ENCODE results near the gene OSGEP.

The OSGEP gene

DNA sequence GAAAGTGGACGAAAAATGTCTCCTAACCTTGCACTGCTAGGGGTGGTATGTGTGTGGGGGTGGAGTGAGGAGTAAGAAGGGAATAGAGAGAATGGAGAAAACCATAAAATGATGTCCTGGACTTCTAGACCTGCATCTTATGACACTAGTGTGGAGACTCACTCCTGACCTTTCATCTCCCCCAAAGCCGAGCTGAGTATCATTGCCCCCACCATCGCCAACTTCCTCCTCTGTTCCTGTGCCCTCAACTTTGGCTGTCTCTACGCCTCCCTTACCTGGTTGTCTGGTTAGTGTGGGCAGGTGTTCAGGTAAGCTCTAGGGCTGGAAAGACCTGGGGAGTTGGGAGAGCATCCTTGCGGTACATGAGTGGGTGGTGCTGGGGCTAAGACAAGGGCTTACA lies 14.1 kb downstream of the OSGEP start:
- Histone ChIP-seq H3K9me3 (ENCODE audit: control insufficient read depth, insufficient read depth, low read depth, low read length) (no peaks in the 10 kb centered on the region), H3K4me1 (ENCODE audit: control insufficient read depth, insufficient read depth, low read length) (no peaks in the 10 kb centered on the region), H3K27ac (ENCODE audit: extremely low read depth, low read depth, low read length) (no peak overlapping the region), H3K4me3 (ENCODE audit: low read depth, low read length) (no peak overlapping the region), H3K36me3 (ENCODE audit: control insufficient read depth in 2 of 2, insufficient read depth in 1 of 2, low read length in 2 of 2) (peaks cover 0 to 13% of the 10 kb centered on the region in 2 experiments; a peak in 2 of 3 replicates)
- CTCF ChIA-PET: interaction anchor here (0.7 kb wide), 1 partner anchor 26 kb away, joined by 3 read pairs; no protein-coding TSS in a partner anchor
- TF ChIP-seq, protein P1, sequence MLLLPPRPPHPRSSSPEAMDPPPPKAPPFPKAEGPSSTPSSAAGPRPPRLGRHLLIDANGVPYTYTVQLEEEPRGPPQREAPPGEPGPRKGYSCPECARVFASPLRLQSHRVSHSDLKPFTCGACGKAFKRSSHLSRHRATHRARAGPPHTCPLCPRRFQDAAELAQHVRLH (tag by site-specific recombination; IDR thresholded peaks at IDR 0.05): no peak
- no peak for TF ChIP-seq ZXDB (tag by site-specific recombination; IDR thresholded peaks at IDR 0.05)
- TF ChIP-seq ZNF610 (tag by site-specific recombination; IDR thresholded peaks at IDR 0.05; ENCODE audit: borderline replicate concordance): no peak
- TF ChIP-seq, protein P2, sequence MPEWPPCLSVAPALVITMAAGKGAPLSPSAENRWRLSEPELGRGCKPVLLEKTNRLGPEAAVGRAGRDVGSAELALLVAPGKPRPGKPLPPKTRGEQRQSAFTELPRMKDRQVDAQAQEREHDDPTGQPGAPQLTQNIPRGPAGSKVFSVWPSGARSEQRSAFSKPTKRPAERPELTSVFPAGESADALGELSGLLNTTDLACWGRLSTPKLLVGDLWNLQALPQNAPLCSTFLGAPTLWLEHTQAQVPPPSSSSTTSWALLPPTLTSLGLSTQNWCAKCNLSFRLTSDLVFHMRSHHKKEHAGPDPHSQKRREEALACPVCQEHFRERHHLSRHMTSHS (tag by site-specific recombination; IDR thresholded peaks at IDR 0.05): no peak
- TF ChIP-seq, protein P3, sequence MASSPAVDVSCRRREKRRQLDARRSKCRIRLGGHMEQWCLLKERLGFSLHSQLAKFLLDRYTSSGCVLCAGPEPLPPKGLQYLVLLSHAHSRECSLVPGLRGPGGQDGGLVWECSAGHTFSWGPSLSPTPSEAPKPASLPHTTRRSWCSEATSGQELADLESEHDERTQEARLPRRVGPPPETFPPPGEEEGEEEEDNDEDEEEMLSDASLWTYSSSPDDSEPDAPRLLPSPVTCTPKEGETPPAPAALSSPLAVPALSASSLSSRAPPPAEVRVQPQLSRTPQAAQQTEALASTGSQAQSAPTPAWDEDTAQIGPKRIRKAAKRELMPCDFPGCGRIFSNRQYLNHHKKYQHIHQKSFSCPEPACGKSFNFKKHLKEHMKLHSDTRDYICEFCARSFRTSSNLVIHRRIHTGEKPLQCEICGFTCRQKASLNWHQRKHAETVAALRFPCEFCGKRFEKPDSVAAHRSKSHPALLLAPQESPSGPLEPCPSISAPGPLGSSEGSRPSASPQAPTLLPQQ (tag by site-specific recombination; IDR thresholded peaks at IDR 0.05): no peak
- TF ChIP-seq YY2 (tag by site-specific recombination; IDR thresholded peaks at IDR 0.05): no peak
- TF ChIP-seq ZNF830 (tag by site-specific recombination; IDR thresholded peaks at IDR 0.05; ENCODE audit: low read depth): no peak
- POLR2A ChIA-PET: interaction anchor here (1.0 kb wide), 1 partner anchor 29 kb away, joined by 3 read pairs; no protein-coding TSS in a partner anchor

DNA sequence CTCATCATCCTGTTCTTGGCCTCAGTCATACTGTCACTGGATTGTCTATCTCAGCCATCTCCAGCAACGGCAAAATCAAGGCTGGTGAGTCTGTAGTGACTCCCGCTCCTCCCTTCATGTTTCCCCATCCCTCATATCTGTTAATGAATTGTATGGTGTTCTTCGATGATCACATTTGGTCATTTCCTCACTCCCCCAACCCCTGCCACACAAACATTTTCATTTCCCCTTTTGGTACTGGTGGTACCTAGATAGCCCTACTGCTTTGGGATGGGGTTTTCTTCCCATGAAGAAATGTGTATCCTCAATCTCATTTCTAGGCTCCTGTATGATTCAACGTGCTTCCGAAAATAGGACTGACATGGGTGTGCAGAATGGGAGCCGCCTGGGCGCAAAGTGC lies 15.9 kb downstream of the OSGEP start:
- H3K4me1 ChIP-seq (ENCODE audit: control insufficient read depth, insufficient read depth, low read length): no peaks in the 10 kb centered on the region
- ChIA-PET CTCF (no interaction called here), POLR2A (no interaction called here)
- TF ChIP-seq ZNF146 (tag by site-specific recombination; IDR thresholded peaks at IDR 0.05): no peak
- TF ChIP-seq ZNF211 (tag by site-specific recombination; IDR thresholded peaks at IDR 0.05; ENCODE audit: low read depth): no peak
- TF ChIP-seq ZNF2 (tag by site-specific recombination; IDR thresholded peaks at IDR 0.05): no peak
- TF ChIP-seq SALL2 (tag by site-specific recombination; IDR thresholded peaks at IDR 0.05; ENCODE audit: borderline replicate concordance): no peak
- TF ChIP-seq ZFP41 (tag by site-specific recombination; IDR thresholded peaks at IDR 0.05; ENCODE audit: borderline replicate concordance): no peak
- TF ChIP-seq, protein P4, sequence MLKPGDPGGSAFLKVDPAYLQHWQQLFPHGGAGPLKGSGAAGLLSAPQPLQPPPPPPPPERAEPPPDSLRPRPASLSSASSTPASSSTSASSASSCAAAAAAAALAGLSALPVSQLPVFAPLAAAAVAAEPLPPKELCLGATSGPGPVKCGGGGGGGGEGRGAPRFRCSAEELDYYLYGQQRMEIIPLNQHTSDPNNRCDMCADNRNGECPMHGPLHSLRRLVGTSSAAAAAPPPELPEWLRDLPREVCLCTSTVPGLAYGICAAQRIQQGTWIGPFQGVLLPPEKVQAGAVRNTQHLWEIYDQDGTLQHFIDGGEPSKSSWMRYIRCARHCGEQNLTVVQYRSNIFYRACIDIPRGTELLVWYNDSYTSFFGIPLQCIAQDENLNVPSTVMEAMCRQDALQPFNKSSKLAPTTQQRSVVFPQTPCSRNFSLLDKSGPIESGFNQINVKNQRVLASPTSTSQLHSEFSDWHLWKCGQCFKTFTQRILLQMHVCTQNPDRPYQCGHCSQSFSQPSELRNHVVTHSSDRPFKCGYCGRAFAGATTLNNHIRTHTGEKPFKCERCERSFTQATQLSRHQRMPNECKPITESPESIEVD (tag by site-specific recombination; IDR thresholded peaks at IDR 0.05): no peak
- no peak for TF ChIP-seq ZNF416 (tag by site-specific recombination; IDR thresholded peaks at IDR 0.05)
- no peak for TF ChIP-seq ZFP37 (tag by site-specific recombination; IDR thresholded peaks at IDR 0.05)
- TF ChIP-seq ZNF324 (tag by site-specific recombination; IDR thresholded peaks at IDR 0.05): no peak
- TF ChIP-seq WT1 (tag by site-specific recombination; IDR thresholded peaks at IDR 0.05): no peak
- no peaks in the 10 kb centered on the region for H3K36me3 ChIP-seq (ENCODE audit: control insufficient read depth in 2 of 2, insufficient read depth in 1 of 2, low read length in 2 of 2)
- no peak overlapping the region for H3K4me3 ChIP-seq (ENCODE audit: low read depth, low read length)
- H3K27ac ChIP-seq (ENCODE audit: extremely low read depth, low read depth, low read length): no peak overlapping the region
- no peaks in the 10 kb centered on the region for H3K9me3 ChIP-seq (ENCODE audit: control insufficient read depth, insufficient read depth, low read depth, low read length)

DNA sequence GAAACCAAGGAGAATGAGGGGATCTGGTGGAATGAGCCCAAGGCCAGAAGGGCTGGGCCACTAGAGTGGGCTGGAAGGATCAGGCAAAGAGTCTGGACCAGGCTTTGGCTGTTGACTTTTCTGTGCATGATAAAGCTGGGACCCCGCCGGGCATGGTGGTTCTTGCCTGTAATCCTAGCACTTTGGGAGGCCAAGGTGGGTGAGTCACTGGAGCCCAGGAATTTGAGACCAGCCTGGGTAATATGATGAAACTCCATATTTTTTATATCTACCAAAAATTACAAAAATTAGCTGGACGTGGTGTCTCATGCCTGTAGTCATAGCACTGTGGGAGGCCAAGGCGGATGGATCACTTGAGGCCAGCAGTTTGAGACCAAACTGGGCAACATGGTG lies 18.3 kb downstream of the OSGEP start:
- ChIA-PET CTCF (interaction anchor here (0.6 kb wide), 2 partner anchors 8 to 18 kb away, joined by 3 read pairs; partner anchors contain the start of genes APEX1 and OSGEP), POLR2A (no interaction called here)
- no peak overlapping the region for H3K4me3 ChIP-seq (ENCODE audit: low read depth, low read length)
- TF ChIP-seq ZNF596 (tag by site-specific recombination; IDR thresholded peaks at IDR 0.05) (no peak), ZNF433 (tag by site-specific recombination; IDR thresholded peaks at IDR 0.05; ENCODE audit: low read depth) (no peak)
- TF ChIP-seq, protein P5, sequence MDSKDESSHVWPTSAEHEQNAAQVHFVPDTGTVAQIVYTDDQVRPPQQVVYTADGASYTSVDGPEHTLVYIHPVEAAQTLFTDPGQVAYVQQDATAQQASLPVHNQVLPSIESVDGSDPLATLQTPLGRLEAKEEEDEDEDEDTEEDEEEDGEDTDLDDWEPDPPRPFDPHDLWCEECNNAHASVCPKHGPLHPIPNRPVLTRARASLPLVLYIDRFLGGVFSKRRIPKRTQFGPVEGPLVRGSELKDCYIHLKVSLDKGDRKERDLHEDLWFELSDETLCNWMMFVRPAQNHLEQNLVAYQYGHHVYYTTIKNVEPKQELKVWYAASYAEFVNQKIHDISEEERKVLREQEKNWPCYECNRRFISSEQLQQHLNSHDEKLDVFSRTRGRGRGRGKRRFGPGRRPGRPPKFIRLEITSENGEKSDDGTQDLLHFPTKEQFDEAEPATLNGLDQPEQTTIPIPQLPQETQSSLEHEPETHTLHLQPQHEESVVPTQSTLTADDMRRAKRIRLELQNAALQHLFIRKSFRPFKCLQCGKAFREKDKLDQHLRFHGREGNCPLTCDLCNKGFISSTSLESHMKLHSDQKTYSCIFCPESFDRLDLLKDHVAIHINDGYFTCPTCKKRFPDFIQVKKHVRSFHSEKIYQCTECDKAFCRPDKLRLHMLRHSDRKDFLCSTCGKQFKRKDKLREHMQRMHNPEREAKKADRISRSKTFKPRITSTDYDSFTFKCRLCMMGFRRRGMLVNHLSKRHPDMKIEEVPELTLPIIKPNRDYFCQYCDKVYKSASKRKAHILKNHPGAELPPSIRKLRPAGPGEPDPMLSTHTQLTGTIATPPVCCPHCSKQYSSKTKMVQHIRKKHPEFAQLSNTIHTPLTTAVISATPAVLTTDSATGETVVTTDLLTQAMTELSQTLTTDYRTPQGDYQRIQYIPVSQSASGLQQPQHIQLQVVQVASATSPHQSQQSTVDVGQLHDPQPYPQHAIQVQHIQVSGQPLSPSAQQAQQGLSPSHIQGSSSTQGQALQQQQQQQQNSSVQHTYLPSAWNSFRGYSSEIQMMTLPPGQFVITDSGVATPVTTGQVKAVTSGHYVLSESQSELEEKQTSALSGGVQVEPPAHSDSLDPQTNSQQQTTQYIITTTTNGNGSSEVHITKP (tag by site-specific recombination; IDR thresholded peaks at IDR 0.05): peak; percentile 72
- H3K4me1 ChIP-seq (ENCODE audit: control insufficient read depth, insufficient read depth, low read length): no peaks in the 10 kb centered on the region
- no peak overlapping the region for H3K27ac ChIP-seq (ENCODE audit: extremely low read depth, low read depth, low read length)
- no peaks in the 10 kb centered on the region for H3K9me3 ChIP-seq (ENCODE audit: control insufficient read depth, insufficient read depth, low read depth, low read length)
- no peaks in the 10 kb centered on the region for H3K36me3 ChIP-seq (ENCODE audit: control insufficient read depth in 2 of 2, insufficient read depth in 1 of 2, low read length in 2 of 2)
